Duodenal mucosa (tissue), 2 donors: ENCODE results near the gene TELO2.
"Not testable (repeated sequence)": the region's sequence is repeated elsewhere in the genome, so short reads cannot be mapped to it uniquely, and the experiment has no call there.

Experiments
- H3K27ac ChIP-seq: one replicate; pipeline ENCODE4 v1.7.0; 2013; ENCODE audit warnings: low read depth, low read length
- H3K27me3 ChIP-seq, 2 donors: one replicate each; pipeline ENCODE4 v1.7.0; 2013; ENCODE audit warnings: low read length in 2 of 2, control low read depth in 1 of 2; ENCODE audit not compliant: insufficient read depth in 2 of 2, control insufficient read depth in 1 of 2
- H3K36me3 ChIP-seq, 2 donors: one replicate each; pipeline ENCODE4 v1.7.0; 2013; ENCODE audit warnings: low read length in 2 of 2, control low read depth in 1 of 2; ENCODE audit not compliant: insufficient read depth in 2 of 2, control insufficient read depth in 1 of 2
- H3K4me1 ChIP-seq, 2 donors: one replicate each; pipeline ENCODE4 v1.7.0; 2013; ENCODE audit warnings: low read length in 2 of 2, control low read depth in 1 of 2; ENCODE audit not compliant: insufficient read depth in 2 of 2, control insufficient read depth in 1 of 2
- H3K4me3 ChIP-seq, 2 donors: one replicate each; pipeline ENCODE4 v1.7.0; 2013; ENCODE audit warnings: low read length in 2 of 2, low read depth in 1 of 2
- H3K9ac ChIP-seq, 2 donors: one replicate each; pipeline ENCODE4 v1.7.0; 2013; ENCODE audit warnings: low read length in 2 of 2, low read depth in 1 of 2
- H3K9me3 ChIP-seq, 2 donors: one replicate each; pipeline ENCODE4 v1.7.0; 2013; ENCODE audit warnings: low read length in 2 of 2, control low read depth in 1 of 2; ENCODE audit not compliant: control insufficient read depth in 1 of 2

The TELO2 gene

GRCh38 chr16:1474796-1475551 is 18.2 kb upstream of the TELO2 start, which contains the start of gene CLCN7:
Gene CLCN7 (minus strand): TSS chr16:1475028. CDS start chr16:1474974, 54 bp downstream.
- no peaks in the 10 kb centered on the region for H3K9me3 ChIP-seq
- H3K27ac ChIP-seq, result peak within 1 kb of the TSS; percentile 50
- no peaks in the 10 kb centered on the region for H3K27me3 ChIP-seq
- peak within 1 kb of the TSS; percentile 82 to 86 for H3K9ac ChIP-seq
- peak within 1 kb of the TSS; percentile 89 to 90 for H3K4me3 ChIP-seq
- H3K36me3 ChIP-seq, result no peaks in the 10 kb centered on the region
- H3K4me1 ChIP-seq, result peaks cover 13 to 32% of the 10 kb centered on the region in 2 donors

GRCh38 chr16:1475552-1476114 is 17.5 kb upstream of the TELO2 start:
- peak overlapping the region; percentile 50 for H3K27ac ChIP-seq
- peak overlapping the region; percentile 82 to 86 for H3K9ac ChIP-seq
- no peaks in the 10 kb centered on the region for H3K36me3 ChIP-seq
- H3K27me3 ChIP-seq, result no peaks in the 10 kb centered on the region
- H3K4me3 ChIP-seq, result peak overlapping the region; percentile 89 to 90
- peaks cover 13 to 28% of the 10 kb centered on the region in 2 donors for H3K4me1 ChIP-seq
- H3K9me3 ChIP-seq, result no peaks in the 10 kb centered on the region

- peaks cover 13 to 18% of the 10 kb centered on the region in 2 donors for H3K4me1 ChIP-seq
- no peak overlapping the region for H3K4me3 ChIP-seq
- no peak overlapping the region for H3K9ac ChIP-seq
- H3K27ac ChIP-seq, result no peak overlapping the region
- no peaks in the 10 kb centered on the region for H3K36me3 ChIP-seq
- H3K9me3 ChIP-seq, result no peaks in the 10 kb centered on the region
- no peaks in the 10 kb centered on the region for H3K27me3 ChIP-seq
Measured at GRCh38 chr16:1477033-1477432, 16.1 kb upstream of the TELO2 start.

GRCh38 chr16:1478937-1479336 is 14.2 kb upstream of the TELO2 start:
- peaks cover 10% of the 10 kb centered on the region in 2 donors for H3K4me1 ChIP-seq
- H3K36me3 ChIP-seq, H3K27ac ChIP-seq, H3K27me3 ChIP-seq, H3K4me3 ChIP-seq, H3K9me3 ChIP-seq, H3K9ac ChIP-seq: not testable (repeated sequence)

GRCh38 chr16:1481906-1482835 is 11.0 kb upstream of the TELO2 start:
- Histone ChIP-seq H3K4me1 (no peaks in the 10 kb centered on the region), H3K9ac (no peak overlapping the region), H3K4me3 (no peak overlapping the region), H3K36me3 (no peaks in the 10 kb centered on the region), H3K27me3 (no peaks in the 10 kb centered on the region), H3K9me3 (no peaks in the 10 kb centered on the region), H3K27ac (no peak overlapping the region)

- Histone ChIP-seq H3K4me3 (no peak overlapping the region), H3K27me3 (no peaks in the 10 kb centered on the region), H3K9me3 (no peaks in the 10 kb centered on the region), H3K4me1 (no peaks in the 10 kb centered on the region), H3K27ac (no peak overlapping the region), H3K36me3 (no peaks in the 10 kb centered on the region), H3K9ac (no peak overlapping the region)
Measured at GRCh38 chr16:1485847-1486496, 7.2 kb upstream of the TELO2 start.

- no peak overlapping the region for H3K4me3 ChIP-seq
- no peak overlapping the region for H3K9ac ChIP-seq
- no peaks in the 10 kb centered on the region for H3K9me3 ChIP-seq
- H3K4me1 ChIP-seq, result no peaks in the 10 kb centered on the region
- no peaks in the 10 kb centered on the region for H3K36me3 ChIP-seq
- no peak overlapping the region for H3K27ac ChIP-seq
- H3K27me3 ChIP-seq, result no peaks in the 10 kb centered on the region
Measured at GRCh38 chr16:1486551-1487390, 6.4 kb upstream of the TELO2 start.

- H3K27me3 ChIP-seq, result no peaks in the 10 kb centered on the region
- H3K4me1 ChIP-seq, result peaks cover 2 to 4% of the 10 kb centered on the region in 2 donors
- no peak overlapping the region for H3K9ac ChIP-seq
- H3K27ac ChIP-seq, result no peak overlapping the region
- no peaks in the 10 kb centered on the region for H3K9me3 ChIP-seq
- no peak overlapping the region for H3K4me3 ChIP-seq
- no peaks in the 10 kb centered on the region for H3K36me3 ChIP-seq
Measured at GRCh38 chr16:1487395-1488053, 5.6 kb upstream of the TELO2 start.

- Histone ChIP-seq H3K4me1 (peaks cover 6 to 9% of the 10 kb centered on the region in 2 donors), H3K9me3 (no peaks in the 10 kb centered on the region), H3K4me3 (no peak overlapping the region), H3K9ac (no peak overlapping the region), H3K36me3 (no peaks in the 10 kb centered on the region), H3K27ac (no peak overlapping the region), H3K27me3 (no peaks in the 10 kb centered on the region)
Measured at GRCh38 chr16:1488054-1488601, 5.0 kb upstream of the TELO2 start.
